Measurements from ENCODE around the gene ACER3.

DNA sequence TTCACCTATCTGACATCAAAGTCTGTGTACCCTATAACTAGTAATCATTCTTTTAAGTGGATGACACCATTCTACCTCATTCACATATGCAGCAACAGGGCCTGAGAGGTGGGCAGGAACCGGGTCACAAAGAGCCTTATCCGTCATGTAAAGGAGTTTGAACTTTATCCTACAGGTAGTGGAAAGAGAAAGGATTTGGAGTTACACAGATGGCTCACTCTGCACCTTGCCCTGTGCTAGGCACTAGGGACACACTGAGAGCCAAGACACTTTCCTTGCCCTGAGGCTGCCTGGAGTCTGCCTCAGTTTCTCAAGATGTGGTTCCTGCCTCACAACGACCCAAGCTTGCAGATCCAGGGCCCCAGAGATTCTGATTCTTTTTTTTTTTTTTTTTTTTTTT, 14.3 kb upstream of the ACER3 start:
- TF ChIP-seq FOXA1 (IDR thresholded peaks at IDR 0.05) (no peak), ZNF384 (IDR thresholded peaks at IDR 0.05) (no peak), FOXM1 (IDR thresholded peaks at IDR 0.05; ENCODE audit: borderline replicate concordance) (no peak)

All from HEK293T (cell line).